ENCODE data around the gene SLC35C1.
A peak's percentile ranks its signal among the peaks of the same experiment; 100 is the strongest.

SLC35C1 gene

DNA sequence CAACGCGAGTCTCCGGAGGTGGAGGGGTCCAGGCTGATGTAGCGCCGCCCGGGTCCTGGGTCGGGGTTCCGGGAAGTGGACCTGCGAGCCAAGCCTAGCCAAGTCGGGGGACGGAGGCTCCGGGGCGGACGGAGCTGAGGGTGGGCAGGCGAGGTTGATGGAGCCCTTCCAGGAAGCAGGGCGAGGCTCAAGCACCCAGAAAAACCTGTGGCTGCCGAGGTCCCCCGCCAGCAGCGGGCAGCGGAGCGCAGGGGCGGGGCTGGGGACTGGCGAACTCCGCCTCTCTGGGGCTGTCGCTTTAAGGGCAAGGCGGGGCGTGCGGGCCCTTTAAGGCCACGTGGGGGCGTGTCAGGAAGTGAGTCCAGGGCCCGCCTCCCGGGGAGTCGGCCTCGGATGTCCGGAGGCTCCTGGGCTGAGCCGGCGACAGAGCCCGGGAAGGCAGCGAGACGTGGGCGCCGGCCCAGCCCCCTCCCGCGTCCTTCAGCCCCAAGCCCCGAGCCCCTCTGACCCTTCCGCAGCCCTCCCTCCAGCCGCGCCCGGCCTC, at the start of gene SLC35C1:
Gene SLC35C1 (plus strand): TSS at position 389 of the 544 bp plus-strand sequence. CDS start 653 bp downstream, outside the sequence.
- DNase-seq: peak; percentile 95

- DNase-seq: no peak
Measured at GRCh38 chr11:45755281-45755859, 49.6 kb upstream of the SLC35C1 start.

- DNase-seq: no peak
Measured at GRCh38 chr11:45756384-45757010, 48.5 kb upstream of the SLC35C1 start.

GRCh38 chr11:45757672-45758071, 47.3 kb upstream of the SLC35C1 start:
- no peak for DNase-seq

- DNase-seq: no peak
Measured at GRCh38 chr11:45761659-45762058, 43.3 kb upstream of the SLC35C1 start.

DNA sequence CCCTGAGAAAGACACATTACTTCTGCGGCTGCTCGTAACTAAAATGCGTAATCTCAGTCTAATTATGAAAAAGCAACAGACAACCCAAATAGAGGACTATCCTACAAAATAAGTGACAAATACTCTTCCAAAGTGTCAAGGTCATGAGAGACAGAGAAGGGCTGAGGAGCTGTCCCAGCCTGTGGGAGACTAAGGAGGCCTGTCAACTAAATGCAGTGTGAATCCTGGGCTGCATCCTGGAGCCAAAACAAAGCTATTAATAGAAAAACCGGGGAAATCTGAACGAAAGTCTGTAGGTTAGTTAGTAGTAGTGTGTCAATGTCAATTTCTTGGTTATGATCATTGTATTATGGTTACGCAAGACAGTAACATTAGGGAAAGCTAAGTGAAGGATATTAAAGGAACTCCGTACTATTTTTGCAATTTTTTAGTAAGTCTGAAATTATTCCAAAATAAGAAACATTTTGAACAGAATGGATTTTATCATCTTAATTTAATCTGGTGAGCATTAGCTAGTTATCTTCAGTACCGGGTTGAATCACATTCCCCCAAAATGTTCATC, 39.8 kb upstream of the SLC35C1 start:
- DNase-seq: no peak

- no peak for DNase-seq
Measured at GRCh38 chr11:45765836-45766235, 39.1 kb upstream of the SLC35C1 start.

DNA sequence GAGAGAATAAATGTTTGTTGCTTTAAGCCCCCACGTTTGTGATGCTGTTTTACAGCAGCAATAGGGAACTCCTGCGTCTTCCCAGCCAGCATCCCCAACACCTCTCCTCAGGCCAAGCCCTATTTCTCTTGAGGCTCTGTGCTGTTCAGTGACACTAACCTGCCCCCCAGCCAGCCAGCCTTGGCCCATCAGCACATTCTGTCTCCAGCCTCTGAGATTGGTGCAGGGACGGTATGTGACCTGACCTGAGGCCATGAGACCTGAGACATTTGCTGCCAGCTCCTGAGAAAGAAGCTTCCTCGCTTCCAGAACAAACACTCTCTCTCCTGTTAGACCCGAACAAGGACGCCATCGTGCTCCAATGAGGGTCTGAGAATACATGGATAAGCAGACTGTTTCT, 38.5 kb upstream of the SLC35C1 start:
- DNase-seq: no peak

DNA sequence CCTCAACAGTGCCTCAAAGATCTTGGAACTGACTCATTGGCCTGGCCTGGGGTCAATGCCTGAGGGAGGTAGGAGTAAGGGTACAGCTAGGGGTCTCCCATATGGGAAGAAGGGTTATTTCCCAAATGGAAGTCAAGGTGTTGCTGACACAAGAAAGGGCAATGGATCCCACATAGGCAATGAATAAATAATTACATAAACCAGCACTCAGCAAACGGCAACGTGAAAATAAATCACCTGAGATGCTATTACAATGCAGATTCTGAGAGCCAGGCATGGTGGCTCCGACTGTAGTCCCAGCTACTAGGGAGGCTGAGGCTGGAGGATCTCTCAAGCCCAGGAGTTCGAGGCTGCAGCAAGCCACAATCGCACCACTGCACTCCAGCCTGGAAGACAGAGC, 36.5 kb upstream of the SLC35C1 start:
- DNase-seq: no peak

GRCh38 chr11:45769960-45770359, 35.0 kb upstream of the SLC35C1 start:
- DNase-seq: no peak

GRCh38 chr11:45771193-45771565, 33.8 kb upstream of the SLC35C1 start:
- DNase-seq: peak; percentile 57

DNA sequence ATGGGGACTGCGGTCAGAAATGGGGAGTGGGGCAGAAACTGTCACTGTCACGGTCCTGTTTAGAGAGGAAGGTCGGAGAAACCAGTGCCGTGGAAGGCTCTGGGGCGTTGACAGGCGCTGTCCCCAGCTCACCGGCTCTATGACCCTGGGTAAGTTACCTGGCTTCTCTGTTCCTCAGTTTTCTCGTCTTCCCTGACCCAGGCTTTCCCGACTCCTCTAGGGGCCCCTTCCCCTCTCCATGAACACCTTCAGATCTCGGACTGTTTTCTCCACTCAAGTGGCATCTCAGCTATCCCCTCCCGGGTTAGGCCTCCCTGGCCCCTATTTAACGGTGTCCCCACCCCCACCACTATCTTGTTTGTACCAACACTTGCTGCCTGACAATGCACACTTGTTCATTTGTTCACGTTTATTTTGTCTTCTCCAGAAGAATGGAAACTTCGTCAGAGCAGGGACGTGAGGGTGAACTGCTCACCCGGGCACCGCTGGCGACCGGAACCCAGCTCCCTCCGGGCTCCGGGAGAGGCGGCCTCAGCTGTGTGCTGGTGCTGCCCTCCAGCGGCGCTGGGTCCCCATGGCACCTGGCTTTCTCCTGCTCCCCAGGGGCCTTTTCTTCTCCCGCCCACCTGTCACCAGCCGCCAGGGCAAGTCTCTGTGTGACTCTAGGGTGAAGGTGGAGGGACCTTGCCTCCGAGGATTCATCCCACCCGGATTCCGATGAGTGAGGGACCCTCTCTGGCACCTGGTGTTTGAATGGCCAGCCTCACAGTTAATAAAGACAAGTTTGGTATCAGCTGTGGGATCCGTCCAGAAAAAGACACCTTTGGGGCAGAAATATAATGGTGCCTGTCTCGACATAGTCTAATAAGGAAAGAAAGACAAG, 33.1 kb upstream of the SLC35C1 start:
- DNase-seq: peak; percentile 77

- no peak for DNase-seq
Measured at GRCh38 chr11:45772449-45772774, 32.5 kb upstream of the SLC35C1 start.

DNA sequence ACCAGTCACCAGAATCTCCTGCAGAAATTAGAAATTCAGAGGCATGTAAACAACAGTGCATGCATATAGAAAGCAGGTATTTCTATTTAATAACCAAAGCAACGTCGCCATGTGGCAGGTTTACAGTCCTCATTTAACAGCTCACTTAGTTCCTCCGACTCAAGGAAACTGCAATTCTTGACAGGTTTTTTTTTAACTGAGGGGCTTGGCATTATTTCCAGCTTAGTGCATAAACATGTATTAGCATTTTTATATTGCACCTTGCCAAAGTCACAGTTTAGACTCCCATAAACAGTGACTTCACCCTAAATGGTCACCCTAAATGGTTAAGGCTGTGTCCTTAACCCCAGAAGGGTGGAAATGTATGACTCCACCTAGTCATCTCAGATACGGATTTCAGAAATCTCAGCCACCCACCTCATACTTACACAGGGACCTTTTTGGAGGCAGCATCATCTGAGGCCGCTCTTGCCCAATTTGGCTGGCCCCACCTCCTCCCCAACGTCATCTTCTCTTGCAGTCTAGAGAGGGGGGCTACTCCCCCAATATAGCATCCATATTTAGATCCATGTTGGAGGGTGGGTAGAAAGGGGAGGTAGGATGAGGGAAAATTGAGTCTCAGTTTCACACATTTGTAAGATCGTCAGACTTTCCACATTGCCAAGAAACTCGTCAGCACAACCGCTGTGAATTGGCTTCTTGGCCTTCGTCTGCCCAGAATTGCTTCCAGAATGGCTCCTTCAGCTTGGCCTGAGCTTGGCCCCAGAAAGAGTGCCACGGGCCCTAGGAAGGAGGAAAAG, 31.8 kb upstream of the SLC35C1 start:
- DNase-seq: no peak

- no peak for DNase-seq
Measured at GRCh38 chr11:45773786-45774655, 30.9 kb upstream of the SLC35C1 start.

- DNase-seq: no peak
Measured at GRCh38 chr11:45774786-45775185, 30.2 kb upstream of the SLC35C1 start.

DNA sequence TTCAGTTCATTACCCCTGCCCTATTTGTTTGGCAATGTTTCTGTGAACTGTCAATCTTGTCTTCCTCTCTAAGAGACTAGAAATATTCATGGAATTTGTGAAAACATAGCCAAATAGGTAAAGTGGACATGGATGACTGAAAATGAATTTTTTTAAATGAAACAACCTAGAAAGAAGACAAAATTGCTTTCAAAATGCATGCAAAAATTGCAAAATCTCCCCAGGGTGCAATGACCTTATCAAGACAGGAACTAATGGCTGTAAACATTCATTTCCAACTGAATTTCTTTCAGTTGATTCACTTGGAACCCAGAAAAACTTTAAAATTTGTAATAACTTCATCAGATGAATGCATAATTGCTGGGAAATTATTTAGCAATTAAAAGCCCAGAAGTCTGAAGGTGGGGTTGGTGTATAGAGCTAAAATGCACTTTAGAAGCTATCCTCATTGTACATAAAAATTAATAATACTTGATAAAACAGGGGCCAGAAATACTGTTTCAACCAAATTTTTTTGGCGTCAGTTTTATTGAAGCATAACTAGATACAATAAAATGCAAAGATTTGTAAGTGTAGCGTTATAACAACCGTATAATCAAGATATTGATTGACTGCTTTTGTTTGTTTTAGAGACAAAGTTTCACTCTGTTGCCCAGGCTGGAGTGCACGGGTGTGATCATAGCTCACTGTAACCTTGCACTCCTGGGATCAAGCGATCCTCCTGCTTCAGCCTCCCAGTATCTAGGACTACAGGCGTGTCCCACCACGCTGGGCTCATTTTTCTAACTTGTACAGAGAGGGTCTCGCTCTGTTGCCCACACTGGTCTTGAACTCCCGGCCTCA, 27.6 kb upstream of the SLC35C1 start:
- no peak for DNase-seq

- DNase-seq: no peak
Measured at GRCh38 chr11:45778341-45778740, 26.6 kb upstream of the SLC35C1 start.

DNA sequence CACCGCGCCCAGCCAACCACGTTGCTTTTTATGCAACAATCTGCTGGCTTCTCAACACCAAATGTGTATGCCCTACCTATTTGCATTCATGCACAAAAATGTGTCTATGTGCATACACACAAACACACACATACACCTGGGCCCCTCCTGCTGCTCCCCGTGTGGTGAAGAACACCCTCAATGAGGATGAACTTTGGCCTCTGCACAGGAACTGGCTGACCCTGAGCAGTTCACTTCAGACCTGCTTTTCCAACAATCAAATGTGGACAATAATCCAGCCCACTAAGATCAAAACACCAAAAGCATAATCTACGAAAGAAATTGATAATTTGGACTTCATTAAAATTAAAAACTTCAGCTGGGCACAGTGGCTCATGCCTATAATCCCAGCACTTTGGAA, 25.3 kb upstream of the SLC35C1 start:
- no peak for DNase-seq

- DNase-seq: no peak
Measured at GRCh38 chr11:45786272-45786671, 18.7 kb upstream of the SLC35C1 start.

DNA sequence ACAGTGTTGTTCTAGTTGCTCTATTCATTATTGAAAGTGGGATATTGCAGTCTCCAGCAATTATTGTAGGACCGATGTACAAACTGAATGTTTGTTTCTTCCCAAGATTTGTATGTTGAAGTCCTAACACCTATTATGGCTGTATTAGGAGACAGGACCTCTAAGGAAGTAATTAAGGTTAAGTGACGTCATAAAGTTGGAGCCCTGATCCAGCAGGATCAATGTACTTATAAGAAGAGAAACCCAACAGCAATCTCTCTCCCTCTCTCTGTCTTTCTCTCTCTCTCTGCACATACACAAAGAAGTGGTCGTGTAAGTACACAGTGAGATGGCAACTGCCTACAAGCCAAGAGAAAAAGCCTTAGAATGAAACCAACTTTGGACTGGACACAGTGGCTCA, 16.1 kb upstream of the SLC35C1 start:
- no peak for DNase-seq

Data from RPMI8226 (cell line).